HepG2 (cell line): ENCODE data around the gene CPB2. TPM values are rescaled to one million over a fixed set of nuclear protein-coding genes. Genes with fewer than 3 reads are reported as not detected.

Source experiments
- AKNA ChIP-seq: sonication (generic); formaldehyde crosslinking; IDR thresholded peaks from 2 replicates; pipeline ENCODE4 v1.4.0; 2020; ENCODE audit warnings: missing genetic modification reagents, borderline replicate concordance
- ARNTL ChIP-seq: sonication (generic); formaldehyde crosslinking; IDR thresholded peaks from 2 replicates; pipeline ENCODE4 v1.4.0; 2020; ENCODE audit warnings: mild to moderate bottlenecking, missing genetic modification reagents
- ELF1 ChIP-seq: sonication (generic); formaldehyde crosslinking; IDR thresholded peaks from 2 replicates; pipeline ENCODE4 v1.4.0; 2020; ENCODE audit warnings: missing genetic modification reagents
- EP300 ChIP-seq, 3 experiments: sonication (generic) in 1 of 3; formaldehyde crosslinking in 1 of 3; IDR thresholded peaks; 2 replicates each; pipeline versions ENCODE4 v1.5.1 to v1.6.1; 2011 to 2020; ENCODE audit warnings: low read depth in 2 of 3, low read length in 2 of 3, borderline replicate concordance in 1 of 3, improper control_type of control experiment in 1 of 3, mild to moderate bottlenecking in 1 of 3, missing genetic modification reagents in 1 of 3, moderate library complexity in 1 of 3
- FOSL1 ChIP-seq: sonication (generic); formaldehyde crosslinking; IDR thresholded peaks from 2 replicates; pipeline ENCODE4 v1.9.0; 2021; ENCODE audit warnings: missing genetic modification reagents, borderline replicate concordance
- FOXO4 ChIP-seq: sonication (generic); formaldehyde crosslinking; conservative IDR thresholded peaks from 2 replicates; pipeline ENCODE4 v1.8.1; 2023; ENCODE audit warnings: missing genetic modification reagents
- HDAC6 ChIP-seq: fragments of 200-600 bp; sonication (generic); IDR thresholded peaks from 2 replicates; pipeline ENCODE4 v1.7.0; 2017; ENCODE audit warnings: mild to moderate bottlenecking, antibody characterized with exemption, low read length, low read depth
- HNRNPH1 ChIP-seq: fragments of 200-400 bp; formaldehyde crosslinking; optimal IDR thresholded peaks from 2 replicates; pipeline ENCODE3; 2017; ENCODE audit warnings: mild to moderate bottlenecking, low read depth, low read length
- KLF11 ChIP-seq: IDR thresholded peaks from 2 replicates; pipeline ENCODE4 v1.6.1; 2016; ENCODE audit warnings: missing compliant biosample characterization
- MEIS1 ChIP-seq: sonication (generic); formaldehyde crosslinking; IDR thresholded peaks from 2 replicates; pipeline ENCODE4 v1.9.0; 2021; ENCODE audit warnings: mild to moderate bottlenecking, missing genetic modification reagents, moderate library complexity, borderline replicate concordance
- ZNF496 ChIP-seq: sonication (generic); formaldehyde crosslinking; IDR thresholded peaks from 2 replicates; pipeline ENCODE4 v1.8.1; 2023; ENCODE audit warnings: mild to moderate bottlenecking, moderate library complexity, missing genetic modification reagents; ENCODE audit not compliant: insufficient replicate concordance
- ZNF562 ChIP-seq: sonication (generic); formaldehyde crosslinking; IDR thresholded peaks from 2 replicates; pipeline ENCODE4 v1.8.0; 2022; ENCODE audit warnings: missing genetic modification reagents, borderline replicate concordance
- ZNF609 ChIP-seq: sonication (generic); formaldehyde crosslinking; IDR thresholded peaks from 2 replicates; pipeline ENCODE4 v1.4.0; 2020; ENCODE audit warnings: mild to moderate bottlenecking, missing genetic modification reagents, borderline replicate concordance
- ZNF652 ChIP-seq: IDR thresholded peaks from 2 replicates; pipeline ENCODE4 v1.6.1; 2016; ENCODE audit warnings: low read depth, borderline replicate concordance
- ZNF670 ChIP-seq: sonication (generic); formaldehyde crosslinking; IDR thresholded peaks from 2 replicates; pipeline ENCODE4 v1.8.0; 2022; ENCODE audit warnings: mild to moderate bottlenecking, missing genetic modification reagents, borderline replicate concordance
- ZSCAN20 ChIP-seq: sonication (generic); formaldehyde crosslinking; IDR thresholded peaks from 2 replicates; pipeline ENCODE4 v1.4.0; 2020; ENCODE audit warnings: missing genetic modification reagents, mild to moderate bottlenecking, borderline replicate concordance
- ZSCAN22 ChIP-seq: sonication (generic); formaldehyde crosslinking; IDR thresholded peaks from 2 replicates; pipeline ENCODE4 v1.4.0; 2020; ENCODE audit warnings: mild to moderate bottlenecking, missing genetic modification reagents
- polyA plus RNA-seq, 8 experiments: library from polyadenylated mRNA; depleted of rRNA in 3 of 8; stranded (reverse) in 7 of 8; unstranded in 1 of 8; fragments of >200 nt; fragmentation: Illumina TruSeq in 4 of 8; extraction: Trizol in 4 of 8; gene quantifications; 2 replicates each; pipeline versions ENCODE4 v1.2.1 to v1.2.3, GENCODE V29; 2011 to 2016; ENCODE audit warnings: low read depth in 4 of 8, missing spikeins in 1 of 8, mixed read lengths in 1 of 8; ENCODE audit not compliant: insufficient read depth in 1 of 8
- total RNA-seq, 5 experiments: library from RNA; depleted of rRNA; stranded (reverse); fragments of >200 nt; fragmentation: Illumina TruSeq; extraction: Trizol; gene quantifications; 2 replicates each; pipeline ENCODE4 v1.2.3, GENCODE V29; 2016; ENCODE audit warnings: low read depth in 1 of 5
- TF ChIP-seq, protein P1 (sequence below): sonication (generic); formaldehyde crosslinking; IDR thresholded peaks from 2 replicates; pipeline ENCODE4 v1.4.0; 2020; ENCODE audit warnings: mild to moderate bottlenecking, low read depth, missing genetic modification reagents

CPB2 gene
- total and polyA plus RNA-seq, 2 of the 13 experiments (the other 11 are each of a cell fraction or from before 2014, with no cell fraction given): 125 to 140 TPM

DNA sequence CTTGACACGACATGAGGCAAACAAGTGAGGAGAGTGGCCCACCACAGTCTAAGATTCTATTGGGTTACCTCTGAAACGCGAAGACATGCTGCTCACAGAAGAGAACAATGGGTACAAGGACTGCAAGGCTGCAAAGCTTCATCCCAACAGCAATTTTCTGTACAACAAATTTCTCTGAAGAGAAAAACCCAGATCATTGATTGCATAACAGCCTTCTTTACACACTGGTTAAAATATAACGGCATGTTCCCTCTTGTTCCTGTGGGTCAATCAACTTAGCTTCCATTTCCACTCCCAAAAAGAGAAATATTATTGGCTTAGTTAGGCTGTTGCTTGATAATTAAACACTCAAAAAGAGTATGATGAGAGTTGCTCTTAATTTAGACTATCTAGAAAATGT lies at the start of gene CPB2 (continued):
- TF ChIP-seq AKNA (CRISPR knock-in tag) (no peak), ZNF496 (CRISPR knock-in tag) (no peak), ZNF562 (CRISPR knock-in tag) (no peak), KLF11 (CRISPR knock-in tag) (no peak), ZNF652 (CRISPR knock-in tag) (peak; percentile 31; the same call in 1 of the 2 replicates), ARNTL (CRISPR knock-in tag) (no peak), FOSL1 (CRISPR knock-in tag) (no peak), EP300 (IDR thresholded peaks at IDR 0.05; ENCODE audit: low read depth in 2 of 2, low read length in 2 of 2) (peak in 1 of 2 experiments; percentile 86; a peak in 2 of 4 replicates), EP300 (CRISPR knock-in tag; IDR thresholded peaks at IDR 0.05; ENCODE audit: borderline replicate concordance) (no peak), HDAC6 (no peak), ELF1 (CRISPR knock-in tag) (no peak), ZSCAN20 (CRISPR knock-in tag) (no peak), ZNF609 (no peak; the same call in 1 of the 2 replicates), FOXO4 (no peak), ZNF670 (no peak), HNRNPH1 (no peak), ZSCAN22 (CRISPR knock-in tag) (no peak), MEIS1 (no peak)
- TF ChIP-seq, protein P1, sequence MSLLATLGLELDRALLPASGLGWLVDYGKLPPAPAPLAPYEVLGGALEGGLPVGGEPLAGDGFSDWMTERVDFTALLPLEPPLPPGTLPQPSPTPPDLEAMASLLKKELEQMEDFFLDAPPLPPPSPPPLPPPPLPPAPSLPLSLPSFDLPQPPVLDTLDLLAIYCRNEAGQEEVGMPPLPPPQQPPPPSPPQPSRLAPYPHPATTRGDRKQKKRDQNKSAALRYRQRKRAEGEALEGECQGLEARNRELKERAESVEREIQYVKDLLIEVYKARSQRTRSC (CRISPR knock-in tag): no peak
